GM21737 (cell line): ENCODE results near the gene HLA-DRA.
"Not testable (repeated sequence)": the region's sequence is repeated elsewhere in the genome, so short reads cannot be mapped to it uniquely, and the experiment has no call there.

ENCODE experiments used
- ATAC-seq: cut with Tn5 transposase; IDR thresholded peaks from one replicate; pipeline ENCODE4 v1.9.1; 2021; ENCODE audit warnings: mild to moderate bottlenecking, moderate library complexity; ENCODE audit not compliant: unreplicated experiment

HLA-DRA gene

GRCh38 chr6:32473376-32474348 lies 34.0 kb downstream of the HLA-DRA start:
- ATAC-seq, result not testable (repeated sequence)

GRCh38 chr6:32475392-32476206 lies 35.9 kb downstream of the HLA-DRA start:
- no peak for ATAC-seq

- no peak for ATAC-seq
Observed at GRCh38 chr6:32483968-32484613, 44.4 kb downstream of the HLA-DRA start.

GRCh38 chr6:32484614-32484998 lies 44.9 kb downstream of the HLA-DRA start:
- no peak for ATAC-seq

- ATAC-seq, result no peak
Observed at GRCh38 chr6:32488083-32488482, 48.4 kb downstream of the HLA-DRA start.

GRCh38 chr6:32491700-32492099 lies 52.0 kb downstream of the HLA-DRA start:
- no peak for ATAC-seq

- no peak for ATAC-seq
Observed at GRCh38 chr6:32492351-32492750, 52.7 kb downstream of the HLA-DRA start.
